SK-N-SH treated with all-trans-retinoic acid at 6 μM for 48 hours (cell line): Measurements from ENCODE around the gene RPL39L.

ENCODE experiments used
- ATAC-seq: fragments of 200-7000 bp; cut with Tn5 transposase; 3 replicates; pipeline ENCODE4 v1.9.1; 2020; ENCODE audit warnings: mild to moderate bottlenecking, moderate library complexity
- ARNTL ChIP-seq: fragments of 450-650 bp; formaldehyde crosslinking; IDR thresholded peaks from 2 replicates; pipeline ENCODE4 v1.5.0; 2020; ENCODE audit warnings: low read depth, mild to moderate bottlenecking, moderate library complexity, borderline replicate concordance
- BACH2 ChIP-seq: fragments of 250-450 bp; sonication (Bioruptor Pico); IDR thresholded peaks from 2 replicates; pipeline ENCODE4 v1.9.0; 2021; ENCODE audit warnings: mild to moderate bottlenecking, borderline replicate concordance
- CSDC2 ChIP-seq: fragments of 250-450 bp; sonication (Bioruptor Pico); IDR thresholded peaks from 2 replicates; pipeline ENCODE4 v1.5.0; 2020; ENCODE audit warnings: mild to moderate bottlenecking, moderate library complexity
- CSRNP3 ChIP-seq: fragments of 250-450 bp; sonication (Bioruptor Pico); IDR thresholded peaks from 2 replicates; pipeline ENCODE4 v1.5.1; 2021; ENCODE audit warnings: mild to moderate bottlenecking, moderate library complexity
- ESRRG ChIP-seq: fragments of 250-450 bp; sonication (Bioruptor Pico); IDR thresholded peaks from 2 replicates; pipeline ENCODE4 v1.6.1; 2021; ENCODE audit warnings: mild to moderate bottlenecking
- ISL1 ChIP-seq: fragments of 250-450 bp; sonication (Bioruptor Pico); IDR thresholded peaks from 2 replicates; pipeline ENCODE4 v2.1.2; 2022; ENCODE audit warnings: mild to moderate bottlenecking, moderate library complexity
- OSR1 ChIP-seq: fragments of 250-450 bp; sonication (Bioruptor Pico); IDR thresholded peaks from 2 replicates; pipeline ENCODE4 v1.8.0; 2022; ENCODE audit warnings: moderate library complexity, mild to moderate bottlenecking, inconsistent platforms
- PATZ1 ChIP-seq: fragments of 250-450 bp; sonication (Bioruptor Pico); IDR thresholded peaks from 2 replicates; pipeline ENCODE4 v1.8.0; 2020; ENCODE audit warnings: mild to moderate bottlenecking, moderate library complexity, borderline replicate concordance
- PPARA ChIP-seq: fragments of 250-450 bp; sonication (Bioruptor Pico); IDR thresholded peaks from 2 replicates; pipeline ENCODE4 v1.5.0; 2020; ENCODE audit warnings: mild to moderate bottlenecking, borderline replicate concordance
- RARB ChIP-seq: fragments of 250-450 bp; sonication (Bioruptor Pico); IDR thresholded peaks from 2 replicates; pipeline ENCODE4 v1.8.0; 2021; ENCODE audit warnings: mild to moderate bottlenecking, moderate library complexity
- TCF4 ChIP-seq: fragments of 250-450 bp; sonication (Bioruptor Pico); IDR thresholded peaks from 2 replicates; pipeline ENCODE4 v1.8.0; 2021; ENCODE audit warnings: mild to moderate bottlenecking, moderate library complexity, borderline replicate concordance
- TOX ChIP-seq: fragments of 250-450 bp; sonication (Bioruptor Pico); IDR thresholded peaks from 2 replicates; pipeline ENCODE4 v1.8.0; 2021; ENCODE audit warnings: mild to moderate bottlenecking, moderate library complexity, borderline replicate concordance
- TSHZ2 ChIP-seq: fragments of 250-450 bp; sonication (Bioruptor Pico); IDR thresholded peaks from 2 replicates; pipeline ENCODE4 v1.5.0; 2020; ENCODE audit warnings: mild to moderate bottlenecking, moderate library complexity
- ZC3H10 ChIP-seq: fragments of 250-450 bp; sonication (Bioruptor Pico); IDR thresholded peaks from 2 replicates; pipeline ENCODE4 v1.5.1; 2021; ENCODE audit warnings: mild to moderate bottlenecking, moderate library complexity
- ZFP3 ChIP-seq: fragments of 250-450 bp; sonication (Bioruptor Pico); IDR thresholded peaks from 2 replicates; pipeline ENCODE4 v1.5.0; 2020; ENCODE audit warnings: mild to moderate bottlenecking, moderate library complexity
- ZFP30 ChIP-seq: fragments of 450-650 bp; formaldehyde crosslinking; IDR thresholded peaks from 2 replicates; pipeline ENCODE4 v1.5.0; 2022; ENCODE audit warnings: mild to moderate bottlenecking, moderate library complexity
- ZNF70 ChIP-seq: fragments of 450-650 bp; formaldehyde crosslinking; IDR thresholded peaks from 2 replicates; pipeline ENCODE4 v1.5.0; 2020; ENCODE audit warnings: mild to moderate bottlenecking, moderate library complexity
- ZNF8 ChIP-seq: fragments of 450-650 bp; formaldehyde crosslinking; IDR thresholded peaks from 2 replicates; pipeline ENCODE4 v1.5.0; 2020; ENCODE audit warnings: mild to moderate bottlenecking, moderate library complexity
- TF ChIP-seq, protein P1 (sequence below): fragments of 250-450 bp; sonication (Bioruptor Pico); IDR thresholded peaks from 2 replicates; pipeline ENCODE4 v1.5.1; 2020; ENCODE audit warnings: low read depth, mild to moderate bottlenecking, moderate library complexity

RPL39L gene

GRCh38 chr3:187130346-187131066 lies 8.8 kb downstream of the RPL39L start:
- peak; percentile 27; the same call in 1 of the 3 replicates for ATAC-seq
- TF ChIP-seq TOX (CRISPR knock-in tag) (no peak), TCF4 (no peak), ZC3H10 (CRISPR knock-in tag) (no peak), ZNF8 (no peak), ARNTL (no peak), PATZ1 (CRISPR knock-in tag) (no peak), BACH2 (CRISPR knock-in tag) (no peak), CSDC2 (CRISPR knock-in tag) (no peak), ZNF70 (CRISPR knock-in tag) (no peak), ISL1 (CRISPR knock-in tag) (no peak), ZFP3 (CRISPR knock-in tag) (no peak), ZFP30 (CRISPR knock-in tag) (no peak), TSHZ2 (CRISPR knock-in tag) (no peak), PPARA (CRISPR knock-in tag) (no peak), CSRNP3 (CRISPR knock-in tag) (no peak), OSR1 (CRISPR knock-in tag) (no peak), ESRRG (no peak)
- TF ChIP-seq, protein P1, sequence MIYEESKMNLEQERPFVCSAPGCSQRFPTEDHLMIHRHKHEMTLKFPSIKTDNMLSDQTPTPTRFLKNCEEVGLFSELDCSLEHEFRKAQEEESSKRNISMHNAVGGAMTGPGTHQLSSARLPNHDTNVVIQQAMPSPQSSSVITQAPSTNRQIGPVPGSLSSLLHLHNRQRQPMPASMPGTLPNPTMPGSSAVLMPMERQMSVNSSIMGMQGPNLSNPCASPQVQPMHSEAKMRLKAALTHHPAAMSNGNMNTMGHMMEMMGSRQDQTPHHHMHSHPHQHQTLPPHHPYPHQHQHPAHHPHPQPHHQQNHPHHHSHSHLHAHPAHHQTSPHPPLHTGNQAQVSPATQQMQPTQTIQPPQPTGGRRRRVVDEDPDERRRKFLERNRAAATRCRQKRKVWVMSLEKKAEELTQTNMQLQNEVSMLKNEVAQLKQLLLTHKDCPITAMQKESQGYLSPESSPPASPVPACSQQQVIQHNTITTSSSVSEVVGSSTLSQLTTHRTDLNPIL: no peak

DNA sequence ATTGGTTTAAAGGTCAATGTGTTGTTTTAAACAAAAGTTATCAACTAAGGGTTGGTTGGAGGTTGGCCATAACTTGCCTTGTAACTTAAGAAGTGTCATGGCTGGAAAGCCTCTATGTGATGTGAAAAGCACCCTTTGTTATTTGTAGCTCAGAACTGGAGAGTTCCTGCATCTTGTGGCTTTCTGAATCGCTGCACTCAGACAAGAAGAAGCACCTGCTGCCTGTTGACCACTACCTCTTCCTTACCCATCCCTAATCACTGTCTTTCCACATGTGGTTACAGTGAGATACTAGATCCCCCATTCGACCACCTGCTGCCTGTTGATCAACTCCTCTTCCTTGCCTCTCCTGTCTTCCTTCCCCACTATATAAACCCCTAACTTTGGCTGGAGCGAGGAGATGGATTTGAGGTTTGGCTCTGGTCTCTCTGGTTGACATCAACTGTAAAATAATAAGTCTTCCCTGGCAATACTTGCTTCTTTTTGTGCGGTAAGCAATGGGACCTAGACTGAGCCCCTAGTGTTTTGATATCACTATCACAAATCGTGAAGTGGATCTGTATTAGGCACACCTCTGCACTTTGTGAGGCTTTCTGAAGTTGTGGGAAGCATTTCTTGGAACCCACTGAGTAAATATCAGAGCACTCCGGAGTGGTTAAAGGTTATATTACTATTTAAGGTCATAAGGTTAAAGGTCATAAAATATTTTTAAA lies 13.8 kb downstream of the RPL39L start:
- ATAC-seq: no peak
- TF ChIP-seq ZNF70 (CRISPR knock-in tag): no peak
- TF ChIP-seq ARNTL: no peak
- TF ChIP-seq TOX (CRISPR knock-in tag): no peak
- TF ChIP-seq RARB (CRISPR knock-in tag): no peak
- TF ChIP-seq ZC3H10 (CRISPR knock-in tag): no peak
- no peak for TF ChIP-seq TSHZ2 (CRISPR knock-in tag)
- no peak for TF ChIP-seq ZFP3 (CRISPR knock-in tag)
